Kidney (tissue), 14 donors: ENCODE measurements around the gene PHC1. TPM values are rescaled to one million over a fixed set of nuclear protein-coding genes. Genes with fewer than 3 reads are reported as not detected.

ENCODE experiments used
- DNase-seq, 5 donors: peaks; one replicate each; pipeline ENCODE4 v3.0.0-alpha.2; 2013 to 2020
- FAIRE-seq: peaks from 2 replicates; lab custom pipeline; 2012; peaks lifted over from hg19 to GRCh38; lab: Jason Lieb, UNC
- H3K27ac ChIP-seq, 2 donors: one replicate each; pipeline ENCODE4 v1.7.0; 2013; ENCODE audit warnings: low read depth in 2 of 2, low read length in 2 of 2, inconsistent platforms in 1 of 2
- H3K27me3 ChIP-seq: one replicate; pipeline ENCODE4 v1.7.1; 2013; ENCODE audit warnings: low read length, inconsistent platforms; ENCODE audit not compliant: control insufficient read depth, insufficient read depth
- H3K36me3 ChIP-seq, 3 donors: one replicate each; pipeline versions ENCODE4 v1.7.0 to v1.7.1; 2013; ENCODE audit warnings: low read length in 3 of 3, control low read depth in 1 of 3, inconsistent platforms in 1 of 3; ENCODE audit not compliant: insufficient read depth in 3 of 3, control insufficient read depth in 2 of 3
- H3K4me1 ChIP-seq, 3 donors: one replicate each; pipeline versions ENCODE4 v1.7.0 to v1.7.1; 2013; ENCODE audit warnings: low read length in 3 of 3, inconsistent platforms in 1 of 3, low read depth in 1 of 3; ENCODE audit not compliant: control insufficient read depth in 2 of 3, insufficient read depth in 2 of 3
- H3K4me3 ChIP-seq, 3 donors: one replicate each; pipeline versions ENCODE4 v1.7.0 to v1.8.1; 2013; ENCODE audit warnings: low read length in 3 of 3, control low read depth in 1 of 3, inconsistent platforms in 1 of 3
- H3K9ac ChIP-seq, 3 donors: one replicate each; pipeline versions ENCODE4 v1.7.0 to v1.7.1; 2013; ENCODE audit warnings: low read length in 3 of 3, control low read depth in 1 of 3, inconsistent platforms in 1 of 3
- H3K9me3 ChIP-seq, 3 donors: one replicate each; pipeline versions ENCODE4 v1.7.0 to v1.7.1; 2013; ENCODE audit warnings: low read length in 3 of 3, control low read depth in 1 of 3, inconsistent platforms in 1 of 3; ENCODE audit not compliant: control insufficient read depth in 2 of 3, insufficient read depth in 1 of 3
- CTCF ChIP-seq: IDR thresholded peaks from 3 replicates; pipeline ENCODE4 v1.5.1; 2012; ENCODE audit warnings: mild to moderate bottlenecking, moderate library complexity, borderline replicate concordance; ENCODE audit not compliant: insufficient read depth; ENCODE audit errors: extremely low read depth
- intact Hi-C: fragments of 100-400 bp; cut with DNase I; formaldehyde crosslinking; loops from one replicate; pipeline ENCODE4 v1.11.1; 2022
- polyA plus RNA-seq: library from polyadenylated mRNA; stranded (reverse); fragments of 350-450 nt; fragmentation: Illumina TruSeq; extraction: RNeasy Lipid Tissue Mini Kit (QIAGEN cat#74804); gene quantifications from one replicate; pipeline ENCODE4 v1.2.3, GENCODE V29; 2014; ENCODE audit warnings: low read depth, low replicate concordance; ENCODE audit not compliant: insufficient read depth
- total RNA-seq: library from RNA; stranded (reverse); fragmentation: NEBNext Ultra II Directional; extraction: Animal tissue kit (Norgen Biotek cat#: 25700); gene quantifications from one replicate; pipeline ENCODE4 v1.2.1, GENCODE V29; 2021
- donor health status: control.
- donor health status: control.
- donor health status: control.
- donor health status: control.
- donor health status: control.
- donor health status: DM: yes; HTN: yes; CAD: no.
- donor health status: Normal renal cell carcinoma (clear cell type).

The PHC1 gene
- total and polyA plus RNA-seq, 2 donors from 2014 or later, result 12.5 to 41.0 TPM

- TF ChIP-seq CTCF, result no peak
- Histone ChIP-seq H3K4me3 (peak overlapping the region; percentile 85 to 96 (median 93)), H3K27me3 (no peaks in the 10 kb centered on the region), H3K4me1 (peaks cover 0 to 8% (median 5%) of the 10 kb centered on the region in 3 donors), H3K27ac (peak overlapping the region; percentile 20 to 57), H3K9me3 (no peaks in the 10 kb centered on the region), H3K9ac (peak overlapping the region; percentile 43 to 93 (median 86)), H3K36me3 (peaks cover 0 to 5% (median 0%) of the 10 kb centered on the region in 3 donors)
- intact Hi-C loops, result no loop called here
- DNase-seq, result peak; percentile 76 to 90 (median 81)
- no peak for FAIRE-seq
Observed at GRCh38 chr12:8914716-8915526, 612 bp downstream of the PHC1 start.

GRCh38 chr12:8916154-8916553 lies 1.8 kb downstream of the PHC1 start:
- no peak overlapping the region for H3K4me3 ChIP-seq
- H3K4me1 ChIP-seq, result peaks cover 0 to 8% (median 5%) of the 10 kb centered on the region in 3 donors
- intact Hi-C loops, result no loop called here
- DNase-seq (no peak), FAIRE-seq (no peak)
- no peaks in the 10 kb centered on the region for H3K9me3 ChIP-seq
- TF ChIP-seq CTCF, result no peak
- H3K36me3 ChIP-seq, result peaks cover 0 to 5% (median 0%) of the 10 kb centered on the region in 3 donors
- no peak overlapping the region for H3K27ac ChIP-seq
- H3K9ac ChIP-seq, result no peak overlapping the region
- H3K27me3 ChIP-seq, result no peaks in the 10 kb centered on the region

GRCh38 chr12:8917031-8917430 lies 2.7 kb downstream of the PHC1 start:
- H3K4me3 ChIP-seq, result no peak overlapping the region
- H3K36me3 ChIP-seq, result peaks cover under 1 to 5% (median 1%) of the 10 kb centered on the region in 3 donors
- H3K9me3 ChIP-seq, result no peaks in the 10 kb centered on the region
- no peak for DNase-seq
- no peak overlapping the region for H3K27ac ChIP-seq
- no peak for FAIRE-seq
- no peaks in the 10 kb centered on the region for H3K27me3 ChIP-seq
- TF ChIP-seq CTCF, result no peak
- peaks cover 0 to 8% (median 5%) of the 10 kb centered on the region in 3 donors for H3K4me1 ChIP-seq
- no peak overlapping the region for H3K9ac ChIP-seq
- intact Hi-C loops, result no loop called here
